Measurements from ENCODE around the gene TUBB4B. TPM values are rescaled to one million over a fixed set of nuclear protein-coding genes. Genes with fewer than 3 reads are reported as not detected.

TUBB4B gene
- polyA plus RNA-seq, 1 experiment = 223 TPM

DNA sequence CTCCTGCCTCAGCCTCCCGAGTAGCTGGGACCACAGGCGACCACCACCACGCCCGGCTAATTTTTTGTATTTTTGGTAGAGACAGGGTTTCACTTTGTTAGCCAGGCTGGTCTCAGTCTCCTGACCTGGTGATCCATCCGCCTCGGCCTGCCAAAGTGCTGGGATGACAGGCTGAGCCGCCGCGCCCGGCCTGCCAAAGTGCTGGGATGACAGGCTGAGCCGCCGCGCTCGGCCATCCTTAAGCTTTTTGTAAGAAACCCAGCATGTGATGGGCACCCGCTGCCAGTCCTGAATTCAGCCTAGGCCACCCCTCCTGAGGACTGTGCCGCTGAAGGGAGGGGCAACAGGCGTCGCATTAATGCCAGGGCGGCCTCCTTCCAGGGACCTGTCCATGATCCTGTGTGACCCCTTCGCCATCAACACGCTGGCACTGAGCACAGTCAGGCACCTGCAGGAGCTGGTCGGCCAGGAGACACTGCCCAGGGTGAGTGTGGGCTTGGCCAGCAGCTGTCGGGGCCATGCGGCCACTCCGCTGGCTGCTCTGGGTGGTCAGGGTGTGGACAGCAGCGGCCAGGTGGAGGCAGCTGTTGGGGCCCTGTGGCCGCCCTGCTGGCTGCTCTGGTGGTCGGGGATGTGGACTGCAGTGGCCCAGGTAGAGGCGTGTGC is 24.5 kb downstream of the TUBB4B start:
- Histone ChIP-seq H3K9me3 (ENCODE audit: control insufficient read depth, insufficient read depth, low read length) (no peaks in the 10 kb centered on the region; the same call in 1 of the 2 replicates), H3K27me3 (ENCODE audit: control insufficient read depth, insufficient read depth, low read length) (no peaks in the 10 kb centered on the region), H3K27ac (ENCODE audit: low read depth, low read length) (no peak overlapping the region), H3K4me3 (ENCODE audit: low read depth, low read length) (no peak overlapping the region)
- DNase-seq (ENCODE audit: low read depth, low spot score) = no peak
- ChIA-PET POLR2A (interaction anchor here (0.8 to 1.3 kb wide), 3 partner anchors 9 to 25 kb away, joined by 3 to 5 read pairs (median 3); partner anchors contain the start of gene TOR4A), CTCF (no interaction called here)
- TF ChIP-seq, protein P1, sequence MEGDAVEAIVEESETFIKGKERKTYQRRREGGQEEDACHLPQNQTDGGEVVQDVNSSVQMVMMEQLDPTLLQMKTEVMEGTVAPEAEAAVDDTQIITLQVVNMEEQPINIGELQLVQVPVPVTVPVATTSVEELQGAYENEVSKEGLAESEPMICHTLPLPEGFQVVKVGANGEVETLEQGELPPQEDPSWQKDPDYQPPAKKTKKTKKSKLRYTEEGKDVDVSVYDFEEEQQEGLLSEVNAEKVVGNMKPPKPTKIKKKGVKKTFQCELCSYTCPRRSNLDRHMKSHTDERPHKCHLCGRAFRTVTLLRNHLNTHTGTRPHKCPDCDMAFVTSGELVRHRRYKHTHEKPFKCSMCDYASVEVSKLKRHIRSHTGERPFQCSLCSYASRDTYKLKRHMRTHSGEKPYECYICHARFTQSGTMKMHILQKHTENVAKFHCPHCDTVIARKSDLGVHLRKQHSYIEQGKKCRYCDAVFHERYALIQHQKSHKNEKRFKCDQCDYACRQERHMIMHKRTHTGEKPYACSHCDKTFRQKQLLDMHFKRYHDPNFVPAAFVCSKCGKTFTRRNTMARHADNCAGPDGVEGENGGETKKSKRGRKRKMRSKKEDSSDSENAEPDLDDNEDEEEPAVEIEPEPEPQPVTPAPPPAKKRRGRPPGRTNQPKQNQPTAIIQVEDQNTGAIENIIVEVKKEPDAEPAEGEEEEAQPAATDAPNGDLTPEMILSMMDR (IDR thresholded peaks at IDR 0.05; ENCODE audit: low read depth, low read length) = no peak

DNA sequence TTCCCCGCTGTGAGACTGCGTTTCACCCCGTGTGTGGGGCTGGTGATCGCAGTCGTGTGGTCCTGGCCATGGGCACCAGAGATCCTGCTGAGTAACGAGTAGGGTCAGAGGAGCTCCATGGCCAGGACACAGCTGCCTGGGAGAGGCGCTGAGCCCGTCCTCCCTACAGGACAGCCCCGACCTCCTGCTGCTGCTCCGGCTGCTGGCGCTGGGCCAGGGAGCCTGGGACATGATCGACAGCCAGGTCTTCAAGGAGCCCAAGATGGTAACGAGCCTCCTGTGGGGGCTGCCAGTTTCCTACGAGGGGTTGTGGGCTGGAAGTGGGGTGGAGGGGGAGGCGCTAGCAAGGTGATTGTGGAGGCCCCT is 25.1 kb downstream of the TUBB4B start:
- POLR2A ChIA-PET = interaction anchor here (0.9 to 1.3 kb wide), 3 partner anchors 10 to 26 kb away, joined by 3 to 5 read pairs (median 3); partner anchors contain the start of genes TOR4A and TUBB4B
- H3K27me3 ChIP-seq (ENCODE audit: control insufficient read depth, insufficient read depth, low read length) = no peaks in the 10 kb centered on the region
- TF ChIP-seq, protein P1 (IDR thresholded peaks at IDR 0.05; ENCODE audit: low read depth, low read length) = no peak
- no peak overlapping the region for H3K27ac ChIP-seq (ENCODE audit: low read depth, low read length)
- no peaks in the 10 kb centered on the region; the same call in 1 of the 2 replicates for H3K9me3 ChIP-seq (ENCODE audit: control insufficient read depth, insufficient read depth, low read length)
- CTCF ChIA-PET = no interaction called here
- no peak overlapping the region for H3K4me3 ChIP-seq (ENCODE audit: low read depth, low read length)
- no peak for DNase-seq (ENCODE audit: low read depth, low spot score)

DNA sequence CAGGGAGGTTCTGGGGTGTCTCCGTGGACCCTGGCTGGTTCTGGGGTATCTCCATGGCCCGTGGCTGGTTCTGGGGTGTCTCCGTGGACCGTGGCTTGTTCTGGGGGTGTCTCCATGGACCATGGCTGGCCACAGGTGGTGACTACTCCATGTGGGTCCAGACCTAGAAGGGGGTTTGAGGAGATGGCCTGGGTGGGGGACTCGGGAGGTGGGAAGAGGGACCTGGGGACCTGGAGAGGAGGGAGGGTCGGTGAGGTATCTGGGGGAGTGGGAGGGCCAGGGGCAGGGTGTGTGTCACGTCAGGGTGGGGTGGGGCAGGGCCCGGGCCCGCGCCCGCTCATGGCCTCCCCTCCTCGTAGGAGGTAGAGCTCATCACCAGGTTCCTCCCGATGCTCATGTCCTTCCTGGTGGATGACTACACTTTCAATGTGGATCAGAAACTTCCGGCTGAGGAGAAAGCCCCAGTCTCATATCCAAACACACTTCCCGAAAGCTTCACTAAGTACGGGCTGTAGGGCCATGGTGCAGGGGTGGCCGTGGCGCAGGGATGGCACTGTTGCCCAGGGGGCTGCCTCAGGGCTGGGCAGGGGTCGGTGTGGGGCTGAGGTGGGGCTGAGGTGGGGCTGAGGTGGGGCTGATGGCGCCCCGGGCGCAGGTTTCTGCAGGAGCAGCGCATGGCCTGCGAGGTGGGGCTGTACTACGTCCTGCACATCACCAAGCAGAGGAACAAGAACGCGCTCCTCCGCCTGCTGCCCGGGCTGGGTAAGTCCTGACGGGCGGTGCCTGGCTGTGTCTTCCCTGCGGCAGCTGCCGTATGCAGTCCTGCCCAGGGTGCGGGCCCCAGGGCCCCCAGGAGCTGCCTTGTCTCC is 25.7 kb downstream of the TUBB4B start:
- ChIA-PET CTCF (no interaction called here), POLR2A (interaction anchor here (0.9 to 1.0 kb wide), 2 partner anchors 10 to 26 kb away, joined by 3 read pairs; partner anchors contain the start of gene TUBB4B)
- Histone ChIP-seq H3K27me3 (ENCODE audit: control insufficient read depth, insufficient read depth, low read length) (no peaks in the 10 kb centered on the region), H3K4me3 (ENCODE audit: low read depth, low read length) (no peak overlapping the region), H3K27ac (ENCODE audit: low read depth, low read length) (no peak overlapping the region), H3K9me3 (ENCODE audit: control insufficient read depth, insufficient read depth, low read length) (no peaks in the 10 kb centered on the region; the same call in 1 of the 2 replicates)
- TF ChIP-seq, protein P1 (IDR thresholded peaks at IDR 0.05; ENCODE audit: low read depth, low read length) = no peak
- no peak for DNase-seq (ENCODE audit: low read depth, low spot score)

DNA sequence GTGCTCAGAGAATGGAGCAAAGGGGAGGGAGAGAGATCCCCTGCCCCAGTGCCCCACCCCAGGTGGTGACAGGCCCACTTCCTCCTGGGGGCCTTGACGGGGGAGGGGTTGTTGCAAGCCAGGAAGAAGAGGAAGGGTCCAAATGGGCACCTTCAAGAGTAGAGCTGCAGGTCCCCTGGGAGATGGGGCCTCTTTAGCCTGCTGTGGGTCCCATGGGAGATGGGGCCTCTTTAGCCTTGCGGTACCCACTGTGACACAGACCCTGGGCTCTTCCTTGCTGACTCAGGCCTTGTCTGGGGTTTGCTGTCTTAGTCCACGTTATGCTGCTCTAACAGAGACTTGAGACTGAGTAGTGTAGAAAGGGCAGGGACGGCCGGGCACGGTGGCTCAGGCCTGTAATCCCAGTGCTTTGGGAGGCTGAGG is 26.9 kb downstream of the TUBB4B start:
- H3K9me3 ChIP-seq (ENCODE audit: control insufficient read depth, insufficient read depth, low read length) = no peaks in the 10 kb centered on the region; the same call in 1 of the 2 replicates
- H3K4me3 ChIP-seq (ENCODE audit: low read depth, low read length) = no peak overlapping the region
- no peaks in the 10 kb centered on the region for H3K27me3 ChIP-seq (ENCODE audit: control insufficient read depth, insufficient read depth, low read length)
- TF ChIP-seq, protein P1 (IDR thresholded peaks at IDR 0.05; ENCODE audit: low read depth, low read length) = no peak
- DNase-seq (ENCODE audit: low read depth, low spot score) = no peak
- H3K27ac ChIP-seq (ENCODE audit: low read depth, low read length) = peak overlapping the region; percentile 57
- CTCF ChIA-PET = no interaction called here
- POLR2A ChIA-PET = interaction anchor here (0.7 to 2.6 kb wide), 2 partner anchors 10 to 27 kb away, joined by 4 to 9 read pairs; partner anchors contain the start of genes TOR4A and TUBB4B
